Activated CD4-positive, alpha-beta T cell treated with anti-CD3 and anti-CD28 coated beads for 36 hours (primary cell): ENCODE data around the gene MEMO1. TPM values are rescaled to one million over a fixed set of nuclear protein-coding genes. Genes with fewer than 3 reads are reported as not detected.
"Not testable (repeated sequence)": the region's sequence is repeated elsewhere in the genome, so short reads cannot be mapped to it uniquely, and the experiment has no call there.

Experiments used
- ATAC-seq: fragments of 200-7000 bp; cut with Tn5 transposase; one replicate; pipeline ENCODE4 v1.10.0; 2021; ENCODE audit warnings: mild to moderate bottlenecking, moderate library complexity
- CTCF ChIA-PET: fragments of 350-600 bp; sonication (Branson Sonifier 250); formaldehyde crosslinking; loops from one replicate; lab custom pipeline; 2021; ENCODE audit warnings: antibody characterized with exemption; lab: Charles Lee
- POLR2A ChIA-PET: fragments of 350-600 bp; sonication (Branson Sonifier 250); formaldehyde crosslinking; loops from one replicate; lab custom pipeline; 2021; ENCODE audit warnings: antibody characterized with exemption, inconsistent platforms; lab: Charles Lee
- DNase-seq: peaks from one replicate; pipeline ENCODE4 v3.0.0-alpha.2; 2020
- H3K27ac Mint-ChIP-seq: one replicate; pipeline ENCODE4 v1.8.0; 2021; ENCODE audit warnings: mixed read lengths
- H3K27me3 Mint-ChIP-seq: one replicate; pipeline ENCODE4 v1.8.0; 2021; ENCODE audit warnings: mixed read lengths
- H3K36me3 Mint-ChIP-seq: one replicate; pipeline ENCODE4 v1.8.0; 2021; ENCODE audit warnings: low read depth, mixed read lengths
- H3K4me1 Mint-ChIP-seq: one replicate; pipeline ENCODE4 v1.8.0; 2021; ENCODE audit warnings: mixed read lengths
- H3K4me3 Mint-ChIP-seq: one replicate; pipeline ENCODE4 v1.8.0; 2021; ENCODE audit warnings: mild to moderate bottlenecking, moderate library complexity, mixed read lengths
- H3K9me3 Mint-ChIP-seq: one replicate; pipeline ENCODE4 v1.8.0; 2021; ENCODE audit warnings: low read depth, mixed read lengths
- intact Hi-C, 2 experiments: fragments of 100-400 bp; cut with DNase I in 1 of 2; cut with micrococcal nuclease in 1 of 2; formaldehyde crosslinking; loops; one replicate each; pipeline versions ENCODE4 v1.14.2 to v1.15.1; 2022 to 2024; cut with DNase I, micrococcal nuclease
- total RNA-seq, 2 experiments: library from RNA; stranded (reverse); gene quantifications; one replicate each; pipeline ENCODE4 v1.2.3, GENCODE V29; 2021

Gene MEMO1
- total RNA-seq, 2 experiments from 2014 or later: 49.8 to 53.5 TPM

DNA sequence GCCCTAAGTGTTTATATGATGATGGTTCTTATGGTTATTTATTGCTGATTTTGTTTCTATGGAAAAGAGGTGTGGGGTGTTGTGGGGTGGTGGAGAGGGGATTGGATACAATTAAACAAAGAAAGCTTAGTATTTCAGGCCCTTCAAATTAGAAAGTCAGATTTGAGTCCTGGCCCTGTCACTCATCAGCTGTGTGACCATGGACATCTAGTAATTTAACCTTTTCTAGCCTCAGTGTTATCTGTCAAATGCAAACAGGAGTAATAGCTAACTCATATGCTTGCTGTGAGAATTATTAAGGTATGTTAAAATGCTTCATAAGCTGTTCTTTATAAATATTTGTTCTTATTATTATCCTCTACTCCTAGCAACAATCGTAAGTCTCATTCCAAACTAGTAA is 2.1 kb upstream of the MEMO1 start:
- peak overlapping the region; percentile 7 for H3K27ac Mint-ChIP-seq
- POLR2A ChIA-PET: interaction anchor here (1.7 kb wide), 1 partner anchor 27 kb away, joined by 5 read pairs; the partner anchor contains the start of gene DPY30
- peaks cover 19% of the 10 kb centered on the region for H3K4me1 Mint-ChIP-seq

GRCh38 chr2:32011485-32011960 is 715 bp upstream of the MEMO1 start:
- peaks cover 10% of the 10 kb centered on the region for H3K36me3 Mint-ChIP-seq
- H3K4me1 Mint-ChIP-seq: peaks cover 28% of the 10 kb centered on the region
- ATAC-seq: no peak
- H3K9me3 Mint-ChIP-seq: no peaks in the 10 kb centered on the region
- intact Hi-C loops: loop anchor here (1.0 to 5.0 kb wide), 7 partner anchors 27 to 616 kb away; partner anchors contain the start of genes DPY30 (in 2 of the 2), BIRC6 (in 1 of the 2), SLC30A6 (in 1 of the 2) and SPAST (in 1 of the 2)
- peak overlapping the region; percentile 98 for H3K27ac Mint-ChIP-seq
- DNase-seq: no peak
- peak overlapping the region; percentile 88 for H3K4me3 Mint-ChIP-seq
- ChIA-PET CTCF (interaction anchor here (0.8 kb wide), 1 partner anchor 90 kb away, joined by 3 read pairs; no protein-coding TSS in a partner anchor), POLR2A (interaction anchor here (0.5 to 1.6 kb wide), 3 partner anchors 17 to 154 kb away, joined by 3 to 7 read pairs (median 7); partner anchors contain the start of genes DPY30 and SLC30A6)
- no peaks in the 10 kb centered on the region for H3K27me3 Mint-ChIP-seq

More for the DNA sequence above, 2.1 kb upstream of the MEMO1 start:
- no peak overlapping the region for H3K4me3 Mint-ChIP-seq
- intact Hi-C loops: loop anchor here in 1 of 2 experiments (5.0 kb wide), 2 partner anchors 264 to 614 kb away; partner anchors contain the start of genes TTC27 and YIPF4
- no peaks in the 10 kb centered on the region for H3K27me3 Mint-ChIP-seq
- no peaks in the 10 kb centered on the region for H3K9me3 Mint-ChIP-seq
- peaks cover 11% of the 10 kb centered on the region for H3K36me3 Mint-ChIP-seq
- ATAC-seq (no peak), DNase-seq (no peak)
- CTCF ChIA-PET: interaction anchor here (0.5 to 1.2 kb wide), 5 partner anchors 14 to 55 kb away, joined by 3 to 4 read pairs (median 3); no protein-coding TSS in a partner anchor

DNA sequence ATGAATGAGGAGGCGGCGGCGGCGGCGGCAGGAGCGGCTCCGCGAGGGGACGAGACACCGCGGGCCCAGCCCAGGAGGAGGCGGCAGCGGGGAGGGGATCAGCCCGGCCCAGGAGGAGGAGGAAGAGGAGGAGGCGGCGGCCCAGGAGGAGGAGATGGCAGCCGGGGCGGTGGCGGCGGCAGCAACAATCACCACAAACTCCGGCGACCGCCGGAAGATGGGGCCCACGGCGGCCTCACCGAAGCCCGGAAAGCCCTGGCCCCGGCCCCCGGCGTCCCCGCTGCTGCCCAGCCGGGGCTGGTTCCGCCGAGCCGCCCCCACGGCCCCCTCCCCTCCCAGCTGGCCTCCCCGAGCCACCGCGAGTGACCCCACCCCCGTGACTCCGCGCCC is 533 bp downstream of the MEMO1 start:
- H3K27ac Mint-ChIP-seq, H3K9me3 Mint-ChIP-seq, H3K27me3 Mint-ChIP-seq: not testable (repeated sequence)
- H3K4me1 Mint-ChIP-seq: peaks cover 38% of the 10 kb centered on the region
- peak overlapping the region; percentile 94 for H3K4me3 Mint-ChIP-seq
- intact Hi-C loops: loop anchor here (2.0 to 5.0 kb wide), 3 partner anchors 29 to 617 kb away; partner anchors contain the start of genes DPY30 (in 1 of the 2), TTC27 (in 1 of the 2) and YIPF4 (in 1 of the 2)
- POLR2A ChIA-PET: interaction anchor here (1.6 kb wide), 1 partner anchor 30 kb away, joined by 7 read pairs; the partner anchor contains the start of gene DPY30
- DNase-seq: peak; percentile 81
- CTCF ChIA-PET: interaction anchor here (1.1 kb wide), 1 partner anchor 29 kb away, joined by 3 read pairs; the partner anchor contains the start of gene DPY30
- ATAC-seq: peak; percentile 68
- peaks cover 17% of the 10 kb centered on the region for H3K36me3 Mint-ChIP-seq

GRCh38 chr2:32009516-32010256 is 1.1 kb downstream of the MEMO1 start:
- DNase-seq: peak; percentile 61
- H3K9me3 Mint-ChIP-seq: no peaks in the 10 kb centered on the region
- POLR2A ChIA-PET: interaction anchor here (1.0 to 1.6 kb wide), 4 partner anchors 11 to 54 kb away, joined by 3 to 7 read pairs (median 6); partner anchors contain the start of genes DPY30 and SPAST
- H3K27me3 Mint-ChIP-seq: no peaks in the 10 kb centered on the region
- H3K36me3 Mint-ChIP-seq: peaks cover 21% of the 10 kb centered on the region
- peak overlapping the region; percentile 94 for H3K4me3 Mint-ChIP-seq
- ATAC-seq: peak; percentile 2
- CTCF ChIA-PET: interaction anchor here (0.9 to 1.0 kb wide), 2 partner anchors 30 to 53 kb away, joined by 3 to 4 read pairs; partner anchors contain the start of genes DPY30 and SPAST
- H3K4me1 Mint-ChIP-seq: peaks cover 44% of the 10 kb centered on the region
- intact Hi-C loops: loop anchor here (1.0 to 10.0 kb wide), 8 partner anchors 29 to 618 kb away; partner anchors contain the start of genes BIRC6 (in 1 of the 2), DPY30 (in 1 of the 2), SLC30A6 (in 1 of the 2) and SPAST (in 1 of the 2)
- peak overlapping the region; percentile 86 for H3K27ac Mint-ChIP-seq

DNA sequence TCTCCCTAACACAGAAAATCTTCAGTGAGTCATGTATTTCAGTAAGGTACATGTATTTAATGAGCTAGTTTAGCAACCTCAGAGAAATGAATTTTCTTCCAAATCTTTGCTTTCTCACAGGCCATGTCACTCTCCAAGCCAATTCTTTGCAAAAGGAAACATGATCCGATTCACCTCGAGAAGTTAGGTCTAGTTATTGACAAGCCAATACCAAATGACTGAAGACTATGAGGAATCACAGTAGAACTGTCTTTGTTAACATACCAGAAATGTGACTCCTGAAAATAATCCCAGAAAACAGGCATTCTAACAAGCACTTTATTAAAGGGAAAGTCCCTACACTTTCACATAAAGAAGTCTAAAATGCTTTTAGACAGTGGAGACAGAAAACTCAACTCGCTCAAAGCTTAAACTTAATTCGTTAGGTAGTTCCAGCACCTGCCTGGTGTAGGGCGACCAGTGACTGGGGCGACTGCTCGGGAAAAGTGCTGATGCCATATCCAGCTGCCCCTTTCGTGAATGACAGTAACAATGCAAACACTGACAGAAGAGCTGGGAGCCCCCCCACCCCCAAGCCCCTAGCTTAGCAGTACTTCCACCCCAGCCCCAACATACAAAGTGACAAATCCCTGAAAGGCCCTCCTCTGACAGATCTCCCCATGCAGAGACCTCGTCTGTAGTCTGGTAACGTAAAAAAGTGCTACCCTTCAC is 1.8 kb downstream of the MEMO1 start:
- peak overlapping the region; percentile 94 for H3K4me3 Mint-ChIP-seq
- peak; percentile 39 for DNase-seq
- no peaks in the 10 kb centered on the region for H3K9me3 Mint-ChIP-seq
- H3K27me3 Mint-ChIP-seq: no peaks in the 10 kb centered on the region
- peak overlapping the region; percentile 86 for H3K27ac Mint-ChIP-seq
- ChIA-PET POLR2A (interaction anchor here (0.6 to 1.6 kb wide), 5 partner anchors 10 to 55 kb away, joined by 3 to 7 read pairs (median 5); partner anchors contain the start of genes DPY30 and SPAST), CTCF (interaction anchor here (0.7 to 2.2 kb wide), 8 partner anchors 11 to 122 kb away, joined by 3 to 16 read pairs (median 3); partner anchors contain the start of genes DPY30 and SPAST)
- peaks cover 22% of the 10 kb centered on the region for H3K36me3 Mint-ChIP-seq
- peaks cover 49% of the 10 kb centered on the region for H3K4me1 Mint-ChIP-seq
- no peak for ATAC-seq
- intact Hi-C loops: loop anchor here (1.0 to 10.0 kb wide), 5 partner anchors 52 to 346 kb away; partner anchors contain the start of genes BIRC6 (in 1 of the 2), SLC30A6 (in 1 of the 2) and SPAST (in 1 of the 2)

- H3K4me1 Mint-ChIP-seq: peaks cover 52% of the 10 kb centered on the region
- POLR2A ChIA-PET: no interaction called here
- peaks cover 22% of the 10 kb centered on the region for H3K36me3 Mint-ChIP-seq
- intact Hi-C loops: loop anchor here in 1 of 2 experiments (5.0 to 10.0 kb wide), 3 partner anchors 50 to 348 kb away; partner anchors contain the start of genes BIRC6 and SLC30A6
- no peaks in the 10 kb centered on the region for H3K27me3 Mint-ChIP-seq
- H3K27ac Mint-ChIP-seq: no peak overlapping the region
- ATAC-seq (no peak), DNase-seq (no peak)
- no peak overlapping the region for H3K4me3 Mint-ChIP-seq
- CTCF ChIA-PET: interaction anchor here (2.2 kb wide), 1 partner anchor 9 kb away, joined by 16 read pairs; no protein-coding TSS in a partner anchor
- no peaks in the 10 kb centered on the region for H3K9me3 Mint-ChIP-seq
Observed at GRCh38 chr2:32007121-32007391, 3.8 kb downstream of the MEMO1 start.

DNA sequence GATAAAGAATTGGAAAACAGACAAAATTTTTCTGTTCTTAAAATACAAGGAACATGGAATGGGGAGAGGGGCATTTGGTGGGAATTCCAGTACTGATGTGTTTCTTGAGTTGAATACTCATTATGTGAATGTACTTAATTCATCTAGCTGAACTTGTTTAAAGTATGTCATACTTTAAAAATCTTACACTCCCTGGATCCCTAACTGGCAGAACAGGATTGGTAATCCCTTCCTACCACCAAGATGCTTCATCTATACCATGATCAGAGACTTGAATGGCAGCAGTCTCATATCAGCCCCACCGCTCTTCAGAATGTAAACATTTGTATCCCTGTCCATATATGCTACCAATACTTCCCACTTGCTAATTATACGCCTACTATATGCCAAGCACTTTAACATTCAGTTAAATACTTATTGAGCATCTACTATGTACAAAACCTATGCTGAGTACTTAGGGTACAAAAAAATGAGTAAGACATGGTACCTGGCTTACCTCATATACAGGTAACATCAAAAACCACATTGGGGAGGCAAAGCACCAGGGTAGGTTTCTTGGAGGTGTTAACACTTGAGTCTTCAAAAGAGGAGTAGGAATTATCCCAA is 5.3 kb downstream of the MEMO1 start:
- ATAC-seq (no peak), DNase-seq (no peak)
- Mint-ChIP-seq H3K27ac (no peak overlapping the region), H3K27me3 (no peaks in the 10 kb centered on the region), H3K4me1 (peaks cover 48% of the 10 kb centered on the region), H3K9me3 (no peaks in the 10 kb centered on the region), H3K4me3 (no peak overlapping the region), H3K36me3 (peaks cover 21% of the 10 kb centered on the region)
- intact Hi-C loops: loop anchor here in 1 of 2 experiments (5.0 to 10.0 kb wide), 3 partner anchors 48 to 349 kb away; partner anchors contain the start of genes BIRC6 and SLC30A6
- ChIA-PET CTCF (no interaction called here), POLR2A (interaction anchor here (0.8 to 0.9 kb wide), 2 partner anchors 47 to 53 kb away, joined by 5 to 6 read pairs; no protein-coding TSS in a partner anchor)

- Mint-ChIP-seq H3K27me3 (no peaks in the 10 kb centered on the region), H3K27ac (no peak overlapping the region), H3K4me3 (no peak overlapping the region), H3K36me3 (peaks cover 21% of the 10 kb centered on the region), H3K9me3 (no peaks in the 10 kb centered on the region), H3K4me1 (peaks cover 59% of the 10 kb centered on the region)
- ChIA-PET POLR2A (no interaction called here), CTCF (no interaction called here)
- intact Hi-C loops: loop anchor here in 1 of 2 experiments (10.0 kb wide), 1 partner anchor 351 kb away; the partner anchor contains the start of gene BIRC6
- ATAC-seq: no peak
- no peak for DNase-seq
Observed at GRCh38 chr2:32003791-32004190, 7.0 kb downstream of the MEMO1 start.

GRCh38 chr2:32002406-32002805 is 8.4 kb downstream of the MEMO1 start:
- no peak for DNase-seq
- Mint-ChIP-seq H3K4me1 (peaks cover 58% of the 10 kb centered on the region), H3K27me3 (no peaks in the 10 kb centered on the region), H3K9me3 (no peaks in the 10 kb centered on the region), H3K27ac (no peak overlapping the region), H3K4me3 (no peak overlapping the region), H3K36me3 (peaks cover 17% of the 10 kb centered on the region)
- POLR2A ChIA-PET: no interaction called here
- CTCF ChIA-PET: no interaction called here
- ATAC-seq: no peak
- intact Hi-C loops: loop anchor here in 1 of 2 experiments (10.0 kb wide), 1 partner anchor 352 kb away; the partner anchor contains the start of gene BIRC6

DNA sequence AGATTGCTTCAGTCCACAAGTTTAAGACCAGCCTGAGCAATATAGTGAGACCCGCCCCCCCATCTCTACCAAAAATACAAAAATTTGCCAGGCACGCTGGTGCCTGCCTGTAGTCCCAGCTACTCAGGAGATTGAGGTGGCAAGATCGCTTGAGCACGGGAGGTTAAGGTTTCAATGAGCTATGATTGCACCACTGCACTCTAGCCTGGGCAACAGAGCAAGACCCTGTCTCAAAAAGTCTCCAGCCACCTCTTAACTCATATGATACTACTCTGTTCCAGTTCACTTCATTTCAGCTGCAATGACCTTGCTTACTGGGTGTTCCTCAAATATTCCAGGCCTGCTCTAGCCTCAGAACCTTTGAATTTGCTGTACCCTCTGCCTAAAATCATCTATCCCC is 11.4 kb downstream of the MEMO1 start:
- H3K36me3 Mint-ChIP-seq: peaks cover 9% of the 10 kb centered on the region
- DNase-seq: no peak
- H3K9me3 Mint-ChIP-seq: no peaks in the 10 kb centered on the region
- CTCF ChIA-PET: interaction anchor here (0.7 to 3.4 kb wide), 2 partner anchors 9 to 235 kb away, joined by 3 to 16 read pairs; no protein-coding TSS in a partner anchor
- no peak overlapping the region for H3K4me3 Mint-ChIP-seq
- no peaks in the 10 kb centered on the region for H3K27me3 Mint-ChIP-seq
- POLR2A ChIA-PET: interaction anchor here (1.8 kb wide), 1 partner anchor 9 kb away, joined by 7 read pairs; no protein-coding TSS in a partner anchor
- peaks cover 56% of the 10 kb centered on the region for H3K4me1 Mint-ChIP-seq
- ATAC-seq: no peak
- intact Hi-C loops: no loop called here
- no peak overlapping the region for H3K27ac Mint-ChIP-seq
